Hepatocyte (in vitro differentiated cells): ENCODE data around the gene TNK2.

ENCODE experiments used
- EZH2 ChIP-seq: fragments of 200-600 bp; sonication (generic); IDR thresholded peaks from 2 replicates; pipeline ENCODE4 v1.6.1; 2016; ENCODE audit warnings: antibody characterized with exemption, mild to moderate bottlenecking, borderline replicate concordance
- EZH2phosphoT487 ChIP-seq: fragments of 200-600 bp; sonication (generic); IDR thresholded peaks from one replicate; pipeline ENCODE4 v1.6.1; 2018; ENCODE audit warnings: antibody characterized with exemption, mild to moderate bottlenecking, low read depth, moderate library complexity; ENCODE audit not compliant: unreplicated experiment, severe bottlenecking
- TF ChIP-seq, protein P1 (sequence below): fragments of 200-600 bp; sonication (generic); IDR thresholded peaks from 2 replicates; pipeline ENCODE4 v1.5.1; 2016; ENCODE audit warnings: antibody characterized with exemption, mild to moderate bottlenecking; ENCODE audit not compliant: poor library complexity

- TF ChIP-seq EZH2 (no peak), EZH2phosphoT487 (no peak)
- TF ChIP-seq, protein P1, sequence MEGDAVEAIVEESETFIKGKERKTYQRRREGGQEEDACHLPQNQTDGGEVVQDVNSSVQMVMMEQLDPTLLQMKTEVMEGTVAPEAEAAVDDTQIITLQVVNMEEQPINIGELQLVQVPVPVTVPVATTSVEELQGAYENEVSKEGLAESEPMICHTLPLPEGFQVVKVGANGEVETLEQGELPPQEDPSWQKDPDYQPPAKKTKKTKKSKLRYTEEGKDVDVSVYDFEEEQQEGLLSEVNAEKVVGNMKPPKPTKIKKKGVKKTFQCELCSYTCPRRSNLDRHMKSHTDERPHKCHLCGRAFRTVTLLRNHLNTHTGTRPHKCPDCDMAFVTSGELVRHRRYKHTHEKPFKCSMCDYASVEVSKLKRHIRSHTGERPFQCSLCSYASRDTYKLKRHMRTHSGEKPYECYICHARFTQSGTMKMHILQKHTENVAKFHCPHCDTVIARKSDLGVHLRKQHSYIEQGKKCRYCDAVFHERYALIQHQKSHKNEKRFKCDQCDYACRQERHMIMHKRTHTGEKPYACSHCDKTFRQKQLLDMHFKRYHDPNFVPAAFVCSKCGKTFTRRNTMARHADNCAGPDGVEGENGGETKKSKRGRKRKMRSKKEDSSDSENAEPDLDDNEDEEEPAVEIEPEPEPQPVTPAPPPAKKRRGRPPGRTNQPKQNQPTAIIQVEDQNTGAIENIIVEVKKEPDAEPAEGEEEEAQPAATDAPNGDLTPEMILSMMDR, result no peak
Observed at GRCh38 chr3:195895078-195895860, 13.1 kb downstream of the TNK2 start.
